GM23338 (cell line): ENCODE data around the gene CNP. TPM values are rescaled to one million over a fixed set of nuclear protein-coding genes. Genes with fewer than 3 reads are reported as not detected.

Source experiments
- ATAC-seq: fragments of 200-7000 bp; cut with Tn5 transposase; 3 replicates; pipeline ENCODE4 v1.9.1; 2020
- DNase-seq: peaks from one replicate; pipeline ENCODE4 v3.0.0-alpha.2; 2015; ENCODE audit warnings: low spot score
- H2AFZ ChIP-seq: fragments of 200-600 bp; sonication (generic); 2 replicates; pipeline ENCODE4 v1.8.0; 2016; ENCODE audit warnings: antibody characterized with exemption, mild to moderate bottlenecking, moderate library complexity
- H3F3A ChIP-seq: fragments of 200-600 bp; sonication (generic); replicated peaks from 2 replicates; pipeline ENCODE4 v1.8.0; 2017; ENCODE audit warnings: antibody characterized with exemption, mixed run types, low read depth
- H3K27ac ChIP-seq: fragments of 200-600 bp; sonication (generic); 2 replicates; pipeline ENCODE4 v1.6.1; 2016; ENCODE audit warnings: low read depth
- H3K27me3 ChIP-seq: fragments of 200-600 bp; sonication (generic); 2 replicates; pipeline ENCODE4 v1.8.0; 2016; ENCODE audit warnings: mild to moderate bottlenecking, mixed run types, moderate library complexity; ENCODE audit not compliant: insufficient read depth
- H3K36me3 ChIP-seq: fragments of 200-600 bp; sonication (generic); 2 replicates; pipeline ENCODE4 v1.8.0; 2016; ENCODE audit warnings: mild to moderate bottlenecking; ENCODE audit not compliant: insufficient read depth
- H3K4me1 ChIP-seq: fragments of 200-600 bp; sonication (generic); 2 replicates; pipeline ENCODE4 v1.8.0; 2016; ENCODE audit warnings: mild to moderate bottlenecking, moderate library complexity; ENCODE audit not compliant: insufficient read depth
- H3K4me2 ChIP-seq: fragments of 200-600 bp; sonication (generic); 2 replicates; pipeline ENCODE4 v1.7.1; 2017; ENCODE audit warnings: mixed run types
- H3K4me3 ChIP-seq: fragments of 200-600 bp; sonication (generic); 2 replicates; pipeline ENCODE4 v1.6.1; 2016; ENCODE audit warnings: mixed run types
- H3K79me2 ChIP-seq: fragments of 200-600 bp; sonication (generic); replicated peaks from 2 replicates; pipeline ENCODE4 v1.8.0; 2017; ENCODE audit warnings: mild to moderate bottlenecking; ENCODE audit not compliant: insufficient read depth
- H3K9me2 ChIP-seq: fragments of 200-600 bp; sonication (generic); 2 replicates; pipeline ENCODE4 v1.8.0; 2017; ENCODE audit not compliant: insufficient read depth
- H4K20me1 ChIP-seq: fragments of 200-600 bp; sonication (generic); replicated peaks from 2 replicates; pipeline ENCODE4 v1.8.0; 2017; ENCODE audit warnings: mild to moderate bottlenecking; ENCODE audit not compliant: insufficient read depth
- H3K27ac Mint-ChIP-seq: 2 replicates; pipeline ENCODE4 v1.8.0; 2020; ENCODE audit warnings: inconsistent platforms, mild to moderate bottlenecking, moderate library complexity, mixed read lengths
- H3K27me3 Mint-ChIP-seq: 3 replicates; pipeline ENCODE4 v1.8.0; 2022; ENCODE audit warnings: low read depth, mild to moderate bottlenecking, moderate library complexity, mixed read lengths, inconsistent platforms; ENCODE audit not compliant: insufficient read depth, poor library complexity
- H3K36me3 Mint-ChIP-seq: 3 replicates; pipeline ENCODE4 v1.8.0; 2021; ENCODE audit warnings: low read depth, mild to moderate bottlenecking, inconsistent platforms, moderate library complexity, mixed read lengths
- H3K4me1 Mint-ChIP-seq: 3 replicates; pipeline ENCODE4 v1.8.0; 2020; ENCODE audit warnings: mild to moderate bottlenecking, inconsistent platforms, mixed read lengths
- H3K4me3 Mint-ChIP-seq: 3 replicates; pipeline ENCODE4 v1.8.0; 2021; ENCODE audit warnings: moderate library complexity, mild to moderate bottlenecking, inconsistent platforms, mixed read lengths
- H3K9me3 Mint-ChIP-seq: 3 replicates; pipeline ENCODE4 v1.8.0; 2020; ENCODE audit warnings: moderate library complexity, mild to moderate bottlenecking, inconsistent platforms, mixed read lengths
- CTCF ChIP-seq, 2 experiments: fragments of 200-600 bp in 1 of 2; sonication (generic) in 1 of 2; conservative IDR thresholded peaks; 2 replicates each; pipeline versions ENCODE4 v1.5.1 to v1.6.1; 2016 to 2017; ENCODE audit warnings: antibody characterized with exemption in 2 of 2, low read depth in 2 of 2, mild to moderate bottlenecking in 2 of 2, moderate library complexity in 1 of 2
- EZH2phosphoT487 ChIP-seq: fragments of 200-600 bp; sonication (generic); IDR thresholded peaks from one replicate; pipeline ENCODE4 v1.8.1; 2018; ENCODE audit warnings: antibody characterized with exemption; ENCODE audit not compliant: unreplicated experiment
- NANOG ChIP-seq: IDR thresholded peaks from 2 replicates; pipeline ENCODE4 v1.6.1; 2016; ENCODE audit warnings: antibody characterized with exemption, borderline replicate concordance
- STAT1 ChIP-seq: IDR thresholded peaks from one replicate; pipeline ENCODE4 v1.6.1; 2016; ENCODE audit warnings: antibody characterized with exemption; ENCODE audit not compliant: unreplicated experiment
- ZNF114 ChIP-seq: fragments of 250-450 bp; sonication (Bioruptor Pico); IDR thresholded peaks from 2 replicates; pipeline ENCODE4 v1.5.0; 2020; ENCODE audit warnings: mild to moderate bottlenecking, moderate library complexity
- ZNF331 ChIP-seq: fragments of 250-450 bp; sonication (Bioruptor Pico); IDR thresholded peaks from 2 replicates; pipeline ENCODE4 v1.5.0; 2020; ENCODE audit warnings: low read depth, mild to moderate bottlenecking, moderate library complexity
- ZNF462 ChIP-seq: fragments of 250-450 bp; sonication (Bioruptor Pico); IDR thresholded peaks from 2 replicates; pipeline ENCODE4 v1.5.0; 2020; ENCODE audit warnings: mild to moderate bottlenecking, moderate library complexity
- polyA plus RNA-seq: library from polyadenylated mRNA; unstranded; fragments of >200 nt; fragmentation: Nextera tagmentation; extraction: Ambion mirVana; gene quantifications from 2 replicates; pipeline ENCODE4 v1.2.1, GENCODE V29; 2016
- total RNA-seq: library from RNA; depleted of rRNA; stranded (reverse); fragments of >200 nt; shearing (Covaris generic); gene quantifications from 2 replicates; pipeline ENCODE4 v1.2.3, GENCODE V29; 2014

CNP gene
- total and polyA plus RNA-seq, 2 experiments from 2014 or later: 30.8 to 47.8 TPM

GRCh38 chr17:41941168-41941567, 25.4 kb upstream of the CNP start (continued):
- TF ChIP-seq ZNF462 (CRISPR knock-in tag): no peak
- no peak for TF ChIP-seq NANOG
- no peak for TF ChIP-seq STAT1

GRCh38 chr17:41942626-41943373, 23.8 kb upstream of the CNP start:
- H3K4me1 ChIP-seq: no peaks in the 10 kb centered on the region
- no peak for ATAC-seq
- no peak for DNase-seq
- no peak for TF ChIP-seq ZNF462 (CRISPR knock-in tag)
- no peak for TF ChIP-seq EZH2phosphoT487
- TF ChIP-seq CTCF (conservative IDR thresholded peaks at IDR 0.05; ENCODE audit: low read depth in 2 of 2): no peak
- TF ChIP-seq ZNF331 (CRISPR knock-in tag): no peak
- no peak for TF ChIP-seq ZNF114 (CRISPR knock-in tag)

More at GRCh38 chr17:41942626-41943373, 23.8 kb upstream of the CNP start:
- Histone ChIP-seq H3K9me2 (no peaks in the 10 kb centered on the region), H3K27me3 (no peaks in the 10 kb centered on the region), H3K79me2 (no peaks in the 10 kb centered on the region), H4K20me1 (no peaks in the 10 kb centered on the region), H3K27ac (no peak overlapping the region), H2AFZ (no peak overlapping the region), H3K36me3 (no peaks in the 10 kb centered on the region), H3F3A (no peaks in the 10 kb centered on the region), H3K4me3 (no peak overlapping the region), H3K4me2 (no peak overlapping the region)
- Mint-ChIP-seq H3K4me3 (no peak overlapping the region; the same call in 2 of the 3 replicates), H3K27me3 (peaks cover 14% of the 10 kb centered on the region), H3K9me3 (no peaks in the 10 kb centered on the region), H3K27ac (peak overlapping the region; percentile 56; the same call in 1 of the 2 replicates), H3K36me3 (peaks cover 3% of the 10 kb centered on the region; the same call in 1 of the 3 replicates), H3K4me1 (no peaks in the 10 kb centered on the region; the same call in 2 of the 3 replicates)
